KMS-11 (cell line): ENCODE data around the gene SIVA1.

Experiments used
- H2AFZ ChIP-seq: fragments of 200-600 bp; sonication (generic); 2 replicates; pipeline ENCODE4 v1.6.1; 2016; ENCODE audit warnings: antibody characterized with exemption, mixed run types, low read depth
- H3K27ac ChIP-seq: fragments of 200-600 bp; sonication (generic); 2 replicates; pipeline ENCODE4 v1.6.1; 2016; ENCODE audit warnings: mild to moderate bottlenecking, mixed run types
- H3K27me3 ChIP-seq: fragments of 200-600 bp; sonication (generic); 2 replicates; pipeline ENCODE4 v1.6.1; 2017; ENCODE audit warnings: mild to moderate bottlenecking, low read depth, mixed run types, moderate library complexity; ENCODE audit not compliant: insufficient read depth
- H3K36me3 ChIP-seq: fragments of 200-600 bp; sonication (generic); 2 replicates; pipeline ENCODE4 v1.6.1; 2017; ENCODE audit warnings: mild to moderate bottlenecking, mixed run types; ENCODE audit not compliant: insufficient read depth
- H3K4me1 ChIP-seq: fragments of 200-600 bp; sonication (generic); 2 replicates; pipeline ENCODE4 v1.6.1; 2016; ENCODE audit warnings: mild to moderate bottlenecking, low read depth, mixed run types; ENCODE audit not compliant: poor library complexity, severe bottlenecking
- H3K4me2 ChIP-seq: fragments of 200-600 bp; sonication (generic); 2 replicates; pipeline ENCODE4 v1.7.0; 2016; ENCODE audit warnings: mild to moderate bottlenecking, mixed run types
- H3K4me3 ChIP-seq: fragments of 200-600 bp; sonication (generic); IDR thresholded peaks from 2 replicates; pipeline ENCODE4 v1.6.1; 2017; ENCODE audit warnings: low read depth, low read length, mixed read lengths; ENCODE audit not compliant: insufficient read depth
- H3K79me2 ChIP-seq: fragments of 200-600 bp; sonication (generic); 2 replicates; pipeline ENCODE4 v1.6.1; 2016; ENCODE audit warnings: low read depth, mixed run types; ENCODE audit not compliant: insufficient read depth
- H3K9ac ChIP-seq: fragments of 200-600 bp; sonication (generic); 2 replicates; pipeline ENCODE4 v1.6.1; 2016; ENCODE audit warnings: mild to moderate bottlenecking, mixed run types
- H4K20me1 ChIP-seq: fragments of 200-600 bp; sonication (generic); 2 replicates; pipeline ENCODE4 v1.6.1; 2016; ENCODE audit warnings: mild to moderate bottlenecking, mixed run types; ENCODE audit not compliant: insufficient read depth
- CTCF ChIP-seq: fragments of 200-600 bp; sonication (generic); conservative IDR thresholded peaks from 2 replicates; pipeline ENCODE4 v1.6.1; 2017; ENCODE audit warnings: low read depth, mild to moderate bottlenecking, antibody characterized with exemption, low read length, moderate library complexity, mixed read lengths

SIVA1 gene

GRCh38 chr14:104803280-104803911 is 50.4 kb downstream of the SIVA1 start:
- H3K27ac ChIP-seq = no peak overlapping the region
- no peak overlapping the region for H3K4me3 ChIP-seq
- H3K9ac ChIP-seq = no peak overlapping the region
- H3K27me3 ChIP-seq = no peaks in the 10 kb centered on the region
- TF ChIP-seq CTCF = no peak
- H3K79me2 ChIP-seq = no peaks in the 10 kb centered on the region
- H2AFZ ChIP-seq = no peak overlapping the region
- H3K36me3 ChIP-seq = no peaks in the 10 kb centered on the region
- H4K20me1 ChIP-seq = no peaks in the 10 kb centered on the region
- H3K4me1 ChIP-seq = peaks cover 12% of the 10 kb centered on the region
- no peak overlapping the region for H3K4me2 ChIP-seq

GRCh38 chr14:104803912-104804410 is 51.0 kb downstream of the SIVA1 start:
- Histone ChIP-seq H3K79me2 (no peaks in the 10 kb centered on the region), H3K4me1 (peaks cover 10% of the 10 kb centered on the region), H3K9ac (no peak overlapping the region), H3K27me3 (no peaks in the 10 kb centered on the region), H3K4me2 (no peak overlapping the region), H4K20me1 (no peaks in the 10 kb centered on the region), H3K27ac (no peak overlapping the region), H3K4me3 (no peak overlapping the region), H3K36me3 (no peaks in the 10 kb centered on the region), H2AFZ (no peak overlapping the region)
- no peak for TF ChIP-seq CTCF

- no peaks in the 10 kb centered on the region for H3K79me2 ChIP-seq
- no peak overlapping the region for H3K27ac ChIP-seq
Observed at GRCh38 chr14:104804481-104805325, 51.8 kb downstream of the SIVA1 start.

GRCh38 chr14:104805326-104805678 is 52.4 kb downstream of the SIVA1 start:
- H3K4me3 ChIP-seq = no peak overlapping the region
- no peak overlapping the region for H2AFZ ChIP-seq
- H3K27me3 ChIP-seq = no peaks in the 10 kb centered on the region
- TF ChIP-seq CTCF = no peak
- no peaks in the 10 kb centered on the region for H4K20me1 ChIP-seq
- no peaks in the 10 kb centered on the region for H3K36me3 ChIP-seq
- H3K79me2 ChIP-seq = no peaks in the 10 kb centered on the region
- no peak overlapping the region for H3K27ac ChIP-seq
- no peak overlapping the region for H3K4me2 ChIP-seq
- peaks cover 4% of the 10 kb centered on the region for H3K4me1 ChIP-seq
- no peak overlapping the region for H3K9ac ChIP-seq

More at GRCh38 chr14:104804481-104805325, 51.8 kb downstream of the SIVA1 start:
- no peak overlapping the region for H3K4me3 ChIP-seq
- peaks cover 9% of the 10 kb centered on the region for H3K4me1 ChIP-seq
- no peaks in the 10 kb centered on the region for H3K36me3 ChIP-seq
- no peak overlapping the region for H2AFZ ChIP-seq
- no peaks in the 10 kb centered on the region for H4K20me1 ChIP-seq
- TF ChIP-seq CTCF = no peak
- H3K9ac ChIP-seq = no peak overlapping the region
- no peak overlapping the region for H3K4me2 ChIP-seq
- H3K27me3 ChIP-seq = no peaks in the 10 kb centered on the region
